HCEC 1CT (cell line): ENCODE measurements around the gene NAP1L4.
"Not testable (repeated sequence)": the region's sequence is repeated elsewhere in the genome, so short reads cannot be mapped to it uniquely, and the experiment has no call there.

ENCODE experiments used
- DNase-seq: peaks from one replicate; pipeline ENCODE4 v3.0.0-alpha.2; 2017

Gene NAP1L4

DNA sequence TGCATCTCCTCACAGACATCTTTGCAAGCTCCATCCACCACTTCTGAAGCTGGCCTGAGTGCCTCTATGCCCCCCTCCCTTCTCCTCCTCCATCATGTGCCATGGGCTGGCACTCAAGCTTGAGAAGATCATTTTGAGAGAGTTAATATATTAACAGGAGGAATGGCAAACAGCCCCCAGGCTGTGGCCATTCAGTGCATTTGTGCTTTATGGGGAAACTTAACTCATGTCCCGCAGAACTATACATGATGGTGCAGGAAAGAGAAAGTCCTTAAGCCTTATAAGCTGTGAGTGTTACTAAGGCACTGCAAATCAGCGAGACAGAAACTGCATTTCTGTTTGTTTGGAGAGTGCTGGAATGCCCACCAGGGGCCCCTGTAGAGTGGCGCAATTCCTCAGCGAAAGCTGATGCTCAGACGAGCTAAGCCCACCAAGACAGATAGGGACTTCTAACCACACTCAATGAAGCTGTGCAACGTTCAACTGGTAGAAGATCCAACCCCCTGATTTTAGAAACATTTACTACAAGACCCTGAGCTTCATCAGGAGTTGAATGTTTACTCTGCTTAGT, 36.1 kb downstream of the NAP1L4 start:
- DNase-seq: no peak

DNA sequence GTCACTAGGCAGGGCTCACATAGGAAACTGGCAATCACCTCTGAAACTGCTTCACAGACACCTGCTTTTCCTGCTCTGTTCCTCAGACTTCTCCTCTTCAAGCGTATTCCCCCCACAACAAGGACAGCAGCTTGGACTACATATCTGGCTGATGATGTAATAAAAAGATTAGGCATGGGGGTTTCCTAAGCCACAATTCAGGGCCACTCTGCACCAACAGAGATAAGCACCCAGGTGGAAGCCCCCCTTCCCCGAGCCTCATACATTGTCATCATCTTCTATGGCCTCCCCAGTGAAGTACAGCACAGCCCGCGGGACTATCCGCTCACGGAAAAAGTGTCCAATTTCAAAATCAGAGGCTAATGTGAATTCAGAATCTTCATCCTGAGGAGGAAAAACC, 37.9 kb downstream of the NAP1L4 start:
- no peak for DNase-seq

DNA sequence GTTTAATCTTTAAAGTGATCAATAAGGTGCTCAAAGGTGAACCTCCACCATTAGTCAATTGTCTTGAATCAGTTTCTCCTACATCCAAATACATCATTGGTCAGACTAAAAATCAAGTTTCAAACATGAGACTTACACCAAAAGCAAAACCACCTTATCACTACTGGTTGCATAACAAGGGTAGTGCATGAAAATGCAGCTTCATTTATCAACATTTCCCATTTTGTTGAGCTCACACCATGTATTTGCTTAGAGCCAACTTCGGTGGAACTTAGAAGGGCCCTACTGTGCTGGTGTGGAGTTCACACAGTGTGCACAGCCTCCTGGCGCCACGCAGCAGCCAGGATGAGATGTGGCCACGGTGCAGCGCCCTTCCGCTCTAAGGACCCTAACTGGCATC, 39.8 kb downstream of the NAP1L4 start:
- DNase-seq: no peak

DNA sequence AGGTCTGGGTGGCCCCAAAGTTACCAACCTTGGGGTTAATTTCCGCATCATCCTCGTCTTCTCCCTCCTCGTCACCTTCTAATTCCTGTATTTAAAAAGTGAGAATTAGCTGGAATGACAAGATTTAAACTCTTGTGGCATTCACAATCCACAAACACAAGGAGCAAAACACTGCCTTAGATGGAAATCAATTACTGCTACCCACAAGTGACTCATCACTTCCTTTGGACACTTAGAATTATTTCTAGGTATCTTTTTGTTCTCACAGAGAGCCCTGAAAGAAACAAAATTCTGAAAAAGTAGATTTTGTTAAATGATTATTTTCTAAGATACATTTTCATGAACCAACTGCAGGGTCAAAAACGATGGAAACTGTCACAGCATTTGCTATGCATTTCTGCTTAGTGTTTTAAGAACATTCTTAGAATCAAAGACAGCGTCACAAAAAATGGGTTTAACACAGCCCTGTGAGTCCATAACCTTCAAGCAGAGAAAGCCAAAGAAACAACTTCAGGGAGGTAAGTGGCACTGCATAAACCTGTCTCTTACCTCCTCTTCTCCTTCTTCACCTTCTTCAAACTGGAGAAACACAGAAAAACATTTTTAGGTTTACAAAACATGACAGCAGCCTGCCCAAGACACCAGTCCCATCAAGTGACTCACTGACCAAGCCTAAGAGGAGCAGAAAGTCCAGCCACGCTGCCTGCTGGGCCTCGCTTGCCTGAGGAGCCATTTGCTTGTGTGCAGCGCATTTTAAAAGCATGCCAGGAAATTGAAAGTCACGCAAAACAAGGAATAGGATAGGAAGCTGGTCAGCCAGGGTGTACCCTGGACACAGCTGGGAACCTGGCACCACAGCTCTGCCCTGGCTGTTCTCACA, 40.7 kb downstream of the NAP1L4 start:
- DNase-seq: peak; percentile 67

DNA sequence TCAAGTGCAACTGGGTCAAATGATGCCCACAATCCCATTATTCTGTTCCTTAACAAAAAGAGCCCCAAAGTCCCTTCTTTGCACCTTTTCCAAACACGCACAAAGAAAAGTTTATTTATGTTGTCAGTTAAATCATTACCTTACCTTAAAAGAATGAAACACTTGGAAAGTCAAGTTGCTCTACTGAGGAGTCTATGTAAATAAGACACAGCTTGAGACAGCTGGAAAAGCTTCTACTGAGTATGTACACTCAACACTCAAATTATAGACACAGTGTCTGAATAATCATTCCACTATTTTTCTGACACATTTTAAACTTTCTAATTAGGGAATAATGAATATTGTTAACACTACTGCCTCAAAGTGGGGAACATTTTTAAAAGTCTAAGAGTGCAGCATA, 41.3 kb downstream of the NAP1L4 start:
- DNase-seq: no peak

DNA sequence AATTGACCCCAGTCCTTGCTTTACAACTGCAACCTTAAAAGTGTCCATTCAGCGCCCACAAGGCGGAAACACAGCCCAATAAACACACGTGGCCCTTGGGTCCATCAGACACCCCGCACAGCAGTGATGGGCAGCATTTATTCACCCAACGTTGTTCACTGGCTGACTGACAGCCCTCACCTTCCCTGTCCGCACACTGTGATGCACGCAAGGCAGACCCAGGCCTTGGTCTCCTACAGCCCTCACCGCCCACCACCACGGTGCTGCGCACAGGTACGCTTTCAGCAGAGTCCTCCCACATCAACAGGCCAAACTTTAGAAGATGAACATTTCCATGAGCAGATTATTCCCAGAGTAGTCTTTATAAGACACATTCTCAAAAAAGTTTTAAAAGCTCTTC, 42.2 kb downstream of the NAP1L4 start:
- no peak for DNase-seq

DNA sequence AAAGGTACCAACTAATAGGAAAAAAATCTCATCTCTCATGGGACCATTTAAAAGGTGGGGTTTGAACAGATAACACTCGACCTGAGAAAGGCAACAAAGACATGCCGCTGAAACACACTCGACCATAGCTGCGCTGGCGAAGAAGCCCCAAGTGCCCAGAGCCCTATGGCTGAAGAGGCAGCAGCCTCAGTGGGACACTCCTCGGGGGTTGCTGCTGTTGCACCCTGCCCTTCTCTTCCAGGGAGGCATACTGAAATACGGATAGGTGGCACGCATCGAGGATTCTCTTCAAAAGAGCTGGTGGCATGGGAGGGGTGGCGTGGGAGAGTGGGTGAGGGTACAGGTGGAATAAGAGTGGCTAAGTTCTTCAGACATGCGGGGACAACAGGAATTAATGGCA, 44.4 kb downstream of the NAP1L4 start:
- DNase-seq: no peak

DNA sequence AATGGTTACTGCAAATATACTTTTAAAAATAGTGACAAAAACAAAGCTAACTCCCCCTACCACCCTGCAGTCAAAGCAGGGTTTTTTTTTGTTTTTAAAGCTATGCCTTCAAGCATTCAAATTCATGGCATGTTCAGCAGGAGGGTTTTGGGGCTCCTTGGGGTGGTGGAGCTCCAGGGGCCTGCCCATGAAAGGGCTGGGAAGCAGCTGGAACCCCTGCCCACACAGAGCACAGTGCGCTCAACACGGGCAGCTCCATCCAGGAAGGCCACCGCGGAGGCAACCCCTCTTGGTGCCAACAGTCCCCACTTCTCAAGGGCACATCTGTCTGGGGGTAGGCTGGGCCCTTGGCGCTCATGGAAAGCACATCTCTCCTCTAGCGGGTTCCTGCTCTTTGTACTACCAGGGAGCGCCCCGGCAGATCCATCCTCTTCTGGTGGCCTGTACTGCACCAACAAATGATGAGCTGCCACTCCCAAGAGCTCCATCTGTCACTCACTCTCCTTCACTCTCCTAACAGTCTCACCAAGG, 46.3 kb downstream of the NAP1L4 start:
- DNase-seq: no peak

DNA sequence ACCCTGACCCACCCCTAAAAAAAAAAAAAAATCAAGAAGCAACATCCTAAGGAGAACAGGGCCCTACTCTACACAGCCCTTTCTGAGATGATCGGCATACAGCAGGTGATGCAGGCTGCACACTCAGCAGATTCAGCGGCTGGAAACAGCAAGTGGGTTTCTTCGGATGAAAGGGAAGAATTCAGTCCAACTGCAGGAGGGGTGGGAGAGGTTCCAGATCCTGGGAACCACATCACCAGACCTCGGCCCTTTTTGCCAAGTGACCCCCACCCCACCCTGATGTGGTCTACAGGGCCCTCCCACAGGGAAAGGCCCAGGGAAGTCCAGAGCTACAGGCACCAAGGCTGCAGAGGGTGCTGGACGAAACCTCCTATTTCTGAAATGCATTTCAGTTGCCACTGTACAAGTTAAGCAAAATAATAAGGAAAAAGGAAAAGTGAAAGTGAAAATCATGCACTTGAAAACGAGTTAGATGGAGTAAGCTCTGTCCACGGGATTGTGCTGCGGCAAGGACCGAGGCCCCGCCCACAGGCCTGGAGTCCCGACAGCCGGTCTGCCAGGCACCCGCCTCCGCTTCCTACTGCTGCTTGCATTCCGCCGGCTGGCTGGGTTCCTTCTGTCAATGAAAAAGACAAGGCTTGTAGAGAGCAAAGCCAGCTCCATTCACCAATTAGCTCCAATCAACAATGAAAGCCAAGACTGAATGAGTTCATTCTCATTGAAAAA, 46.9 kb downstream of the NAP1L4 start:
- peak; percentile 73 for DNase-seq

DNA sequence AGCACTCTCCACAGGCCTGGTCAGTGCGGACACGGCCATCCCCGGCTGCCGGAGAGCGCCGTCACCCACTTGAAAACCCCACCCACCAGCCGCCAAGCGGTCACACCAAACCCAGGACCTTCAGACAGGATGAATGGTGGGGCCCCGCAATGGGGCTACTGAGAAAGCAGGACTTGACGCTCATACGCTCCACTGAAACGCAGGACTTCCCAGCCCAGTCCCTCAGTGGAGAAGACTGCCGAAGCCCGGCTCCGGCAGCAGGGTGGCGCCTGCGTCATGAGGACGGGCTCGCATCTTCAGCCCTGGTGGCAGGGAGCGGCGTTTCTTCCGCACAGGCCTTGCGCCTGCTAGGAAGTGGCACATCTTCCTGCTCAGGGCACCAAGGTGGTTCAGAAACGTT, 47.6 kb downstream of the NAP1L4 start:
- DNase-seq: no peak

DNA sequence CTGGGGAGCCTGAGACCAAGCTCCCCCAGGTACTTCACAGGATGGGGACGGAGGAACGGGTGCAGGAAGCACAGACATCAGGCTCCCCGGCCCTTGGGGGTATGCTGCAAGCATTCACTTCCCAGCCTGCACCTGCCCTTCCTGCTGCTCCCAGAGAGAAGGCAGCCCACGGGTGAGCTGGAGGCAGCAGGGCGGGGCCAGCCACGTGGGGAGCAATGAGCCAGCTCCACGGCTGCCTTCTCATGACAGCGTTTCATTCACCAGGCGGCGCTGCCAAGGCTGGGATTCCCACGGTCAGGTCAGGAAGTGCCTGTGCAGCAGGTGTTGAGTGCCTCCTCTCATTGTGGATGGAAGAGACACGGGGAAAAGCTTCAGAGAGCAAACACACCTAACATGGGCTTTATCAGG, 48.4 kb downstream of the NAP1L4 start:
- DNase-seq: no peak

DNA sequence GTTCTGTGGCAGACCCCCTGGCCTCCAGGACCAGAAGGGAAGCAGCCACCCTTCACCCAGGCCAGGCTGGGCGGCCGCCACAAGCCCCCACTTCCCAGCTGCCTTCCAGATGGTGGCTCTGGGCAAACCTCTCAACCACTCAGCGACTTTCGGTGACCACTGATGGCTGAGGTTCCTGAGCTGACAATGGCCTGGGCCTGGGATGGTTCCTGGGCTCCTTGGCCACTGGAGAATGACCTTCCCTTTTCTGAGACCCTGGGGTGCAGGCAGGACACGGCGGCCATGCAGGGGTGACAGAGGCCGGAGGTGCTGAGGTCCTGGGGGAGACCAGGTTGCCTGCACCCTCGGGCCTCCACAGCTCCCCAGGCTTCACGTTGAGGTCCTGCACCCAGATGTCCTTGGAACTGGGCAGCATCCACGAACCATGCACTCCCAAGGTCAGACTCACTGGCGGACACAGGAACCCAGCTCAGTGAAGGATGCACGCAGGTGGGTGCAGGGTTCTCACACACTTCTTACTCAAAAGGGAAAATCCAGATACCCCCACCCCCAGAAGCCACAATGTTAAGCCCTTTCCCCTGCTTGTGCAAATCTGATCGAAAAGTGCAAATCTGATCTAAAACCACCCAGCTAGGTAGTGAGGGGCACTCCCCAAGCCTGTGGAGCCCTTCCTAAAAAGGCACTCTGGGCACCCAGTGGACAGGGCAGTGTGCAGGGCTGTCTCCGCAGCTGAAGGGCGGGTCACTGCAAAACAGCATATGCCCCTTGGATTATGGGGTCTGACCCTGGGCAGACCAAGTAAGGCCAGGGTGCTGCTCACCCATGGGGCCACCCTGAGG, 49.0 kb downstream of the NAP1L4 start:
- no peak for DNase-seq

DNA sequence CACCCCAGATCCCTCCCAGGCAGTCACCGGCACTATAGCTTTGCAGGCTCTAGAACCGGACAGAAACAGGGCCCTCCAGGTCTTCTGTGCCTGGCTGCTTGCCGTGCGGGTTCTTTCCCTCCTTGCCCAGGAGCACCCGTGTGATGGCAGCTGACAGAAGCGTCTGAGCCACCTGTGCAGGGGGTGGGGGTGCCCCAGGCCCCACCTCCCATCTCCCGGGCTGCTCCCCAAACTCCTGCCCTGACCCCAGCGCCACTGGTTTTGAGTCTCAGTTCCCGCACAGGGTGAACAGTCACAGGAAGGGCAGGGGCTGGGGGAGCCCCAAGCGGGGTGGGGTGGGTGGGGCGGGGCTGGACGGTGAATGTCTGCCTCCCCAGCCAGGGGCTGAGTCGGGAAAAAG, 49.7 kb downstream of the NAP1L4 start:
- no peak for DNase-seq

DNA sequence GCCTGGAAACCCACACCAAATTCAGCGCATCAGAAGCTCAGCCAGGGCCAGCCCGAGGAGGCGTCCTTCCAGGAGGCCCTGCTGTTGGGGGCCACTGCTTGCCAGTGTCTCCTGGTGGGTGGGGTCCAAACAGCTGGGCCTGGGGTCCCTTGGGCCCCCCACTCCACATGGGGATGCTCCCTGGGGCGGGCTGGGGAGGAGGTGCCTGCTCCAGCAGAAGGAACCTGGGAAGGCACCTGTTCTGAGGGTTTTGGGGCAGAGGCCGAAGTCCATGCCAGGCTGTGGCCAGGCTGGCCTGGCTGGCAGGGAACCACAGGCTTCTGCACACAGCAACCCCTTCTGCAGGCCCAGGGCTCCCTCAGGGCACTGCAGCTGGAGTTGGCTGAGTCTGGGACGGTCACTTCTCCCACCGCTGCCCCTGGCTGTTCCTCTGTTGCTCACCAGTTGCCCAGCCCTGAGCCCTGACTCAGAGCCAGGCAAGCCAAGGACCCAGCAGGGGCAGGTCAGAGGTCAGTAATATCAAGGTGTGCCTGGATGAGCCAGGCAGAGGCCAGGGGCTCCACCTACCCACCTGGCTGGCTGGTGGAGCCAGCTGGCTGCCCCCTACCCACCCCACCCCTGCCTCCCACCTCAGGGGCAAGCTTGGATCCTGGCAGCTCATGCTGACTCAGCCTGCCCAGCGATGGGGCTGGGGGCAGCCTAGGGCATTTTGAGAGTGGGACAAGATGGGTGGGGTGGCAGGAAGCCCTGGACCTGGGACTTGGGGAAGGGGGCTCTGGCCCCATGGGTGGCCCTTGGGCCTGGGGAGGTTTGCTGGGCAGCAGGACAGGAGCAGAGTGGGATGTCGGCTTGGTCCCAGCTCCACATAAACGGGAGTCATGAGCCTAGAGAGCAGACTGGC, 51.0 kb downstream of the NAP1L4 start:
- no peak for DNase-seq

DNA sequence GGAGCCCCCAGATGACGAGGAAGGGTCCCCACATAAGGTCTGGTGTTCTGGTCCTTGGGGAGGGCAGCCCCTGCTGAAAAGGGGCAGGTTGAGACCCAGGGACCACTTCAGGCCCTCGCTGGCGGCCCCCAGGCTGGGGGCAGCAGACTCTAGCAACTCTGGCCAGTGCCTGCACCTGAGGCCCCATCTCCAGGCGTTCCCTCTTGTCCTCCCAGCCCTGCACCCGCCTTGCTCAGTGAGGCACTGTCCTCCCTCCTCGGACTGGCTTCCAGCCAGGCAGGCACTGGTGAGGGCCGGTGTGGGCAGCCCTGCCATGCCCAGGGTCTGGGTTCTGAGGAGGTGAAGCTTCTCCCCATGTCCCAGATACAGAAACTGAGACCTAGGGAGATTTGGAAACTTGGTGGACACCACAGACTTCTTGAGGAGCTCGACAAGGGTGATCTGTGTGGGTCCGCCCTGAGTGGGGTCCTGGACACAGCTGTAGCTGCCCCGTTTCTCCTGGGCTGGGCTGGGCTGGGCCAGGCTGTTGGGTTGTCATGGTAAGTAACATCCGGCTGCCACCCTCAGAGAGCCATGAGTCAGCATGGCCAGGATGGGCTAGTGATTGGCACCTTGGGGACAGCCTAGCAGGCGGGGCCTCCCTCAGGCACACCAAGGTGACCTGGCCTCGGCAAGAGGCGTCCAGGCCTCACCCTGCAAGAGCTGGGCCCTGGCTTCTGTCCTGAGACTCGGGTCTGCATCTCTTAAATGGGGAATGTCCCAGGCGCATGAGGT, 51.8 kb downstream of the NAP1L4 start:
- no peak for DNase-seq

DNA sequence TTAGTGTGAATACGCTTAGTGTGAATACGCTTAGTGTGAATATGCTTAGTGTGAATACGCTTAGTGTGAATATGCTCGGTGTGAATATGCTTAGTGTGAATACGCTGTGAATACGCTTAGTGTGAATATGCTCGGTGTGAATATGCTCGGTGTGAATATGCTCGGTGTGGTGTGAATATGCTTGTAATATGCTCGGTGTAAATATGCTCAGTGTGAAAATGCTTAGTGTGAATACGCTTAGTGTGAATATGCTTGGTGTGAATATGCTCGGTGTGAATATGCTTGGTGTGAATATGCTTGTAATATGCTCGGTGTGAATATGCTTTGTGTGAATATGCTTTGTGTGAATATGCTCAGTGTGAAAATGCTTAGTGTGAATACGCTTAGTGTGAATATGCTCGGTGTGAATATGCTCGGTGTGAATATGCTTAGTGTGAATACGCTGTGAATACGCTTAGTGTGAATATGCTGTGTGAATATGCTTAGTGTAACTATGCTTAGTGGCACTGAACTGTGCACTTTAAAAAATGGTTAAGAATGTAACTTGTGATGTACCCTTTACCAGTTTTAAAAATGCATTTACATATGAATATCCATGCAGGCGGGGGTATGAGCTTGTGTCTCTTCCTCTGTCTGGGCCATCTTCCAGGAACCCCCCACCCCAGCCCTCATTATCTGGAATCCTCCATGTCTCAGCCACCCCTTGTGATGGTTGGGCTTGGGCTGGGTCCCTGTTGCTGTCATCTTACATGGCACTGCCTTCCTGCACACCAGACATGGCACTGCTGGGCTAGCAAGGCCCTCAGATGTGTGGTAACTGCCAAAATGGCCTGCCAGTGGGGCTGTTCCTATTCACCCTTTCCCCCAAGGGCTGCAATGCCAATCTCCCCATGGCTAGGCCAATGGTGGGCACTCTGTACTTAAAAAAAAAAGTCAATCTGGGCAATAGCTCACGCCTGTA, 53.4 kb downstream of the NAP1L4 start:
- not testable (repeated sequence) for DNase-seq

DNA sequence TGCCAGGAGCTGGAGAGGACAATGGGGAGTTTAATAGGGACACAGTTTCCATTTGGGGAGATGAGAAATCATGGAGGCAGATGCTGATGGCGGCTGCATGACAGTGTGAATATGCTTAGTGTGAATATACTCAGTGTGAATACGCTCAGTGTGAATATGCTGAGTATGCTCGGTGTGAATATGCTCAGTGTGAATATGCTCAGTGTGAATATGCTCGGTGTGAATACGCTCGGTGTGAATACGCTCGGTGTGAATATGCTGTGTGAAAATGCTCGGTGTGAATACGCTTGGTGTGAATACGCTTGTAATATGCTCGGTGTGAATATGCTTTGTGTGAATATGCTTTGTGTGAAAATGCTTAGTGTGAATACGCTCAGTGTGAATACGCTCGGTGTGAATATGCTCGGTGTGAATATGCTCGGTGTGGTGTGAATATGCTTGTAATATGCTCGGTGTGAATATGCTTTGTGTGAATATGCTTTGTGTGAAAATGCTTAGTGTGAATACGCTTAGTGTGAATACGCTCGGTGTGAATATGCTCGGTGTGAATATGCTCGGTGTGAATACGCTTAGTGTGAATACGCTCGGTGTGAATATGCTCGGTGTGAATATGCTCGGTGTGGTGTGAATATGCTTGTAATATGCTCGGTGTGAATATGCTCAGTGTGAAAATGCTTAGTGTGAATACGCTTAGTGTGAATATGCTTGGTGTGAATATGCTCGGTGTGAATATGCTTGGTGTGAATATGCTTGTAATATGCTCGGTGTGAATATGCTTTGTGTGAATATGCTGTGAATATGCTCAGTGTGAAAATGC, 54.3 kb downstream of the NAP1L4 start:
- not testable (repeated sequence) for DNase-seq

DNA sequence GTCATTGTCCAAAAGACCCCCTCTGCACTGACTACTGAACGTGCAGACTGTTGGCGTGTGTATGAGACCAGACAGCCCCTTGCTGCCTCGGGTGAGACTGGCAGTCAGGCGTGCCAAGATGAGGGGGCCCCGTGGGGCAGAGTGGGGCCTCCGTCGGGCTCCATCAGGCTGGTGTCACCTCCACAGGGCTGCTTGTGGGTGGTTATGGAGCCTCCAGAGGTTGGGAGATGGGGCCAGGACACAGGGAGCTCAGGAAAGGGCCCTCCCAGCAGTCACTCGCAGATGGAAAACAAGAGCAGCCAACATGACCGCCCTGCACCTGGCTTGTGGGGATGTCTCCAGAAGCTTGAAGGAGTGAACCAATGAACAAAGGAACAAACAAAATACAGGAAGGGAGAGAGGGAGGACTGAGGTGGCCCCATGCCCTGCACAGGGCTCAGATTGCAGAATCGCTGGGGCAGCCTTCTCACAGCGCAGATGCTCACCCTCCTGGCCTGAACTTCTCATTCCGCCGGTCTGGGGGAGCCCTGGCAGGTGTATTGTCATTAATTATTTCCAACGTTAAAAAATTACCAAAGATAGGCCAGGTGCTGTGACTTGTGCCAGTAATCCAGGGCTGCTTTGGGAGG, 57.4 kb downstream of the NAP1L4 start:
- DNase-seq: no peak
